H1 (cell line): ENCODE data around the gene RNF144A. TPM values are rescaled to one million over a fixed set of nuclear protein-coding genes. Genes with fewer than 3 reads are reported as not detected.

Experiments
- CTCF ChIA-PET: fragments of 300-600 bp; sonication (Branson Sonifier 250); formaldehyde crosslinking; loops from one replicate; lab custom pipeline; 2021; ENCODE audit not compliant: partially characterized antibody; lab: Charles Lee
- POLR2A ChIA-PET: fragments of 300-600 bp; sonication (Branson Sonifier 250); formaldehyde crosslinking; loops from one replicate; lab custom pipeline; 2021; ENCODE audit warnings: inconsistent platforms; ENCODE audit not compliant: partially characterized antibody; lab: Charles Lee
- DNase-seq, 2 experiments: peaks; one replicate each; pipeline versions ENCODE4 v3.0.0 to v3.0.0-alpha.2; 2010 to 2022; ENCODE audit warnings: low spot score in 2 of 2, low read depth in 1 of 2, mixed read lengths in 1 of 2
- FAIRE-seq: peaks from 2 replicates; lab custom pipeline; 2011; peaks lifted over from hg19 to GRCh38; lab: Jason Lieb, UNC
- H2AFZ ChIP-seq: 2 replicates; pipeline ENCODE4 v1.8.1; 2012; ENCODE audit warnings: low read length, inconsistent platforms
- H2AK5ac ChIP-seq: 2 replicates; pipeline ENCODE4 v1.6.1; 2013; ENCODE audit warnings: low read depth, low read length
- H2BK120ac ChIP-seq: replicated peaks from 2 replicates; pipeline ENCODE3; 2013; ENCODE audit warnings: low read depth, low read length, inconsistent platforms
- H2BK12ac ChIP-seq: 2 replicates; pipeline ENCODE4 v1.6.1; 2013; ENCODE audit warnings: low read depth, low read length
- H2BK15ac ChIP-seq: 2 replicates; pipeline ENCODE4 v1.6.1; 2013; ENCODE audit warnings: low read length
- H2BK20ac ChIP-seq: 2 replicates; pipeline ENCODE4 v1.6.1; 2013; ENCODE audit warnings: low read length
- H2BK5ac ChIP-seq: 2 replicates; pipeline ENCODE4 v1.6.1; 2013; ENCODE audit warnings: low read depth, low read length
- H3K14ac ChIP-seq: 2 replicates; pipeline ENCODE4 v1.6.1; 2013; ENCODE audit warnings: inconsistent platforms; ENCODE audit not compliant: insufficient read length
- H3K18ac ChIP-seq: 2 replicates; pipeline ENCODE4 v1.6.1; 2013; ENCODE audit warnings: low read length; ENCODE audit errors: extremely low read depth
- H3K23ac ChIP-seq: 2 replicates; pipeline ENCODE4 v1.6.1; 2013; ENCODE audit warnings: inconsistent platforms; ENCODE audit not compliant: insufficient read length
- H3K23me2 ChIP-seq: 2 replicates; pipeline ENCODE4 v1.6.1; 2013; ENCODE audit warnings: low read depth, low read length
- H3K27ac ChIP-seq: 2 replicates; pipeline ENCODE4 v1.6.1; 2011; ENCODE audit warnings: low read depth, low read length, inconsistent platforms
- H3K27me3 ChIP-seq, 4 experiments: replicated peaks in 1 of 4; 1 replicate in 1 of 4; 2 replicates in 3 of 4; pipeline versions ENCODE4 v1.6.1 to v1.8.1; 2011 to 2013; ENCODE audit warnings: low read length in 3 of 4, mild to moderate bottlenecking in 3 of 4, inconsistent platforms in 2 of 4, mixed read lengths in 2 of 4, moderate library complexity in 1 of 4; ENCODE audit not compliant: control insufficient read depth in 3 of 4, insufficient read depth in 3 of 4; ENCODE audit errors: extremely low read depth in 1 of 4
- H3K36me3 ChIP-seq, 4 experiments: 2 replicates each; pipeline versions ENCODE4 v1.6.1 to v1.8.1; 2011 to 2013; ENCODE audit warnings: mild to moderate bottlenecking in 4 of 4, low read length in 3 of 4, moderate library complexity in 2 of 4, control low read depth in 1 of 4, inconsistent platforms in 1 of 4; ENCODE audit not compliant: insufficient read depth in 4 of 4, control insufficient read depth in 2 of 4
- H3K4ac ChIP-seq: replicated peaks from 2 replicates; pipeline ENCODE3; 2013; ENCODE audit warnings: low read length, low read depth, mixed read lengths, inconsistent platforms; ENCODE audit not compliant: insufficient read length
- H3K4me1 ChIP-seq, 4 experiments: replicated peaks in 1 of 4; 1 replicate in 1 of 4; 2 replicates in 3 of 4; pipeline versions ENCODE4 v1.6.1 to v1.8.1; 2011 to 2013; ENCODE audit warnings: low read length in 3 of 4, inconsistent platforms in 2 of 4, mixed read lengths in 1 of 4; ENCODE audit not compliant: insufficient read depth in 4 of 4, control insufficient read depth in 3 of 4
- H3K4me2 ChIP-seq, 2 experiments: 2 replicates each; pipeline versions ENCODE4 v1.6.1 to v1.8.1; 2011 to 2013; ENCODE audit warnings: low read depth in 2 of 2, low read length in 2 of 2, control low read depth in 1 of 2, inconsistent platforms in 1 of 2, mild to moderate bottlenecking in 1 of 2; ENCODE audit not compliant: insufficient read depth in 1 of 2
- H3K4me3 ChIP-seq, 4 experiments: fragments of 200-600, 300-600 bp in 1 of 4; sonication (generic), shearing (Covaris generic), sonication (Bioruptor Twin) in 1 of 4; 2 replicates each; pipeline versions ENCODE4 v1.5.1 to v1.8.1; 2011 to 2016; ENCODE audit warnings: low read length in 4 of 4, low read depth in 3 of 4, control low read depth in 2 of 4, inconsistent platforms in 2 of 4, mild to moderate bottlenecking in 2 of 4, mixed read lengths in 1 of 4, moderate library complexity in 1 of 4; ENCODE audit not compliant: insufficient read depth in 2 of 4; ENCODE audit errors: extremely low read depth in 1 of 4
- H3K56ac ChIP-seq: replicated peaks from 2 replicates; pipeline ENCODE3; 2013; ENCODE audit warnings: low read depth, mild to moderate bottlenecking, mixed read lengths, low read length, inconsistent platforms; ENCODE audit not compliant: insufficient read length
- H3K79me1 ChIP-seq: 2 replicates; pipeline ENCODE4 v1.6.1; 2013; ENCODE audit warnings: low read depth, low read length, control low read depth
- H3K79me2 ChIP-seq, 2 experiments: 2 replicates each; pipeline versions ENCODE4 v1.6.1 to v1.8.1; 2012 to 2013; ENCODE audit warnings: low read length in 2 of 2, mild to moderate bottlenecking in 2 of 2, inconsistent platforms in 1 of 2; ENCODE audit not compliant: insufficient read depth in 2 of 2, control insufficient read depth in 1 of 2
- H3K9ac ChIP-seq, 4 experiments: replicated peaks in 1 of 4; 1 replicate in 1 of 4; 2 replicates in 3 of 4; pipeline versions ENCODE4 v1.6.1 to v1.8.1; 2011 to 2013; ENCODE audit warnings: low read depth in 3 of 4, low read length in 3 of 4, control low read depth in 2 of 4, mild to moderate bottlenecking in 2 of 4, moderate library complexity in 2 of 4, inconsistent platforms in 1 of 4; ENCODE audit errors: extremely low read depth in 1 of 4
- H3K9me3 ChIP-seq, 2 experiments: 2 replicates each; pipeline versions ENCODE4 v1.6.1 to v1.8.1; 2012 to 2013; ENCODE audit warnings: mild to moderate bottlenecking in 2 of 2, moderate library complexity in 2 of 2, control low read depth in 1 of 2, inconsistent platforms in 1 of 2, low read depth in 1 of 2, low read length in 1 of 2, mixed read lengths in 1 of 2; ENCODE audit not compliant: insufficient read depth in 2 of 2
- H4K20me1 ChIP-seq, 2 experiments: replicated peaks in 1 of 2; 2 replicates each; pipeline versions ENCODE3 to v1.8.1; 2011 to 2013; ENCODE audit warnings: inconsistent platforms in 2 of 2, low read length in 2 of 2, mild to moderate bottlenecking in 1 of 2; ENCODE audit not compliant: insufficient read depth in 2 of 2, control insufficient read depth in 1 of 2
- H4K5ac ChIP-seq: 2 replicates; pipeline ENCODE4 v1.6.1; 2013; ENCODE audit warnings: low read length, low read depth, mixed read lengths, inconsistent platforms; ENCODE audit not compliant: insufficient read length
- H4K8ac ChIP-seq: 2 replicates; pipeline ENCODE4 v1.8.0; 2013; ENCODE audit warnings: mild to moderate bottlenecking, moderate library complexity, low read length, inconsistent platforms; ENCODE audit not compliant: insufficient read depth; ENCODE audit errors: extremely low read depth
- H4K91ac ChIP-seq: replicated peaks from 2 replicates; pipeline ENCODE3; 2013; ENCODE audit warnings: low read length, mixed read lengths, inconsistent platforms; ENCODE audit not compliant: insufficient read length
- BACH1 ChIP-seq: IDR thresholded peaks from 2 replicates; pipeline ENCODE4 v1.6.1; 2012; ENCODE audit warnings: low read length, improper control_type of control experiment
- BCL11A ChIP-seq, 2 experiments: IDR thresholded peaks; one replicate each; pipeline ENCODE4 v1.6.1; 2011; ENCODE audit warnings: low read depth in 2 of 2, low read length in 2 of 2, mild to moderate bottlenecking in 2 of 2
- CBX8 ChIP-seq: fragments of 300-800, 300-1000 bp; sonication (generic); IDR thresholded peaks from 2 replicates; pipeline ENCODE4 v1.7.1; 2016; ENCODE audit warnings: low read depth, low read length, borderline replicate concordance
- CEBPB ChIP-seq: IDR thresholded peaks from 2 replicates; pipeline ENCODE4 v1.6.1; 2012; ENCODE audit warnings: low read depth, low read length
- CHD2 ChIP-seq: IDR thresholded peaks from 2 replicates; pipeline ENCODE4 v1.6.1; 2012; ENCODE audit warnings: low read length, improper control_type of control experiment
- FOSL1 ChIP-seq: IDR thresholded peaks from 2 replicates; pipeline ENCODE4 v1.6.1; 2011; ENCODE audit warnings: mild to moderate bottlenecking, low read depth, low read length, moderate library complexity; ENCODE audit not compliant: insufficient read depth
- MAFK ChIP-seq: IDR thresholded peaks from 2 replicates; pipeline ENCODE4 v1.6.1; 2012; ENCODE audit warnings: low read depth, mild to moderate bottlenecking, improper control_type of control experiment, low read length
- PHF8 ChIP-seq: fragments of 200-600 bp; sonication (generic); conservative IDR thresholded peaks from 2 replicates; pipeline ENCODE4 v1.7.1; 2012; ENCODE audit warnings: low read depth, mild to moderate bottlenecking, inconsistent platforms, low read length, moderate library complexity
- RAD21 ChIP-seq, 2 experiments: IDR thresholded peaks in 1 of 2; conservative IDR thresholded peaks in 1 of 2; 2 replicates each; pipeline ENCODE4 v1.6.1; 2011; ENCODE audit warnings: low read depth in 2 of 2, low read length in 2 of 2, improper control_type of control experiment in 1 of 2, inconsistent platforms in 1 of 2, mild to moderate bottlenecking in 1 of 2, moderate library complexity in 1 of 2
- RFX5 ChIP-seq: IDR thresholded peaks from 2 replicates; pipeline ENCODE4 v1.6.1; 2011; ENCODE audit warnings: low read depth, low read length, improper control_type of control experiment, borderline replicate concordance
- SIRT6 ChIP-seq: IDR thresholded peaks from one replicate; pipeline ENCODE4 v1.7.1; 2012; ENCODE audit warnings: low read length, inconsistent platforms
- SP2 ChIP-seq: IDR thresholded peaks from 2 replicates; pipeline ENCODE4 v1.6.1; 2012; ENCODE audit warnings: mild to moderate bottlenecking, low read length, inconsistent platforms
- WGBS, 2 experiments: shearing (Covaris generic) in 1 of 2; methylation state at CpG; one replicate each; pipeline versions ENCODE4 v1.1.6 to v1.1.7; 2013 to 2015; ENCODE audit warnings: low lambda C conversion rate in 2 of 2, mixed read lengths in 2 of 2, inconsistent platforms in 1 of 2, low coverage in 1 of 2, missing lambda C conversion rate in 1 of 2; ENCODE audit not compliant: insufficient replicate concordance in 2 of 2, insufficient coverage in 1 of 2, insufficient read length in 1 of 2; ENCODE audit errors: extremely low coverage in 1 of 2, missing lambda C conversion rate in 1 of 2; 5-methylcytosine and 5-hydroxymethylcytosine counted together
- polyA plus RNA-seq, 7 experiments: library from polyadenylated mRNA; depleted of rRNA in 3 of 7; stranded (reverse) in 5 of 7; unstranded in 2 of 7; fragments of >200 nt in 5 of 7; fragments of 200-250 nt in 2 of 7; gene quantifications; 1 replicate in 5 of 7; 2 replicates in 1 of 7; 4 replicates in 1 of 7; pipeline versions ENCODE4 v1.2.1 to v1.2.3, GENCODE V29; 2011 to 2013; ENCODE audit warnings: missing spikeins in 2 of 7, mixed read lengths in 2 of 7
- total RNA-seq: library from RNA; stranded (reverse); fragmentation: NEBNext Ultra II Directional; extraction: Animal tissue kit (Norgen Biotek cat#: 25700); gene quantifications from 2 replicates; pipeline ENCODE4 v1.2.1, GENCODE V29; 2021
- TF ChIP-seq, protein P1 (sequence below): IDR thresholded peaks from 2 replicates; pipeline ENCODE4 v1.6.1; 2012; ENCODE audit warnings: inconsistent platforms

The RNF144A gene
- total and polyA plus RNA-seq, 2 of the 8 experiments (the other 6 are each of a cell fraction or from before 2014, with no cell fraction given): 14.0 to 15.0 TPM

DNA sequence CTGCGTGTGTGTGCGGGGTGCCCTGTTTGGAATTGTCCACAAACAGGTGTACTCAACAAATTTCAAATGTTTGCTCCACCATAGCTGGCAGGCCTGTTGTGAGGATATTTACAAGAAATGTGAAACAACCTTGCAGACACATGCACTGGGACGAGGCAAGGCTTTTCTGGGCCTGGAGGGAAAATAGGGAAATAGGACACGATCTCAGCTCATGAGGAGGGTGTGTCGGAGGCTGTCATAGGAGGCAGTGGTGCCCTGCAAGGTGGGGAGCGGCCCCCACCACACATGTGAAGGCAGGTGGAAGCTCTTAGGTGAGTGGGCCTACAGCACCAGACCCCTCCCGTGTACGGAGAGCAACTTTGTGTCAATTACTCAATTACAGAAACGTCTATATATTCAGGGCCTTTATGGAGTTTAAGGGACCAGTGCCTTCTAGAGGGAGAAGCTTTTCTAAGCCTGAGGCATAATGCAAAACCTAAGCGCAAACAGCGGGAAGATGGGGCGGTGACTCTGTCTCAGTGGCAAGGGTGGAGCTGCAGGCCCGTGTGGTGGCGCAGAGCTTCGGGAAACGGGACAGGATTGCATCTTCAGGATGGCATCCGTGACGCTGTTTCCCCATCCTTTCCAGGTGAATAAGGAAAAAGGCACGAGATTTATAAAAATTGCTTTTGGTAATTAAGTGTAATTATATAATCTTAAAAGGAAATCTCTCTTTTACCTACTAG lies 48.0 kb downstream of the RNF144A start:
- H4K20me1 ChIP-seq: peaks cover 0 to 1% of the 10 kb centered on the region in 2 experiments
- no peak overlapping the region for H2BK12ac ChIP-seq
- WGBS, 2 experiments: 94% methylated on average over 19 of the region's 19 CpGs; no CpG with 5 or more reads in 1 of the 2 experiments
- no peaks in the 10 kb centered on the region for H3K27me3 ChIP-seq
- POLR2A ChIA-PET: no interaction called here
- H2BK20ac ChIP-seq: no peak overlapping the region
- H3K56ac ChIP-seq: no peak overlapping the region
- no peak overlapping the region for H2AFZ ChIP-seq
- no peak overlapping the region for H3K4me3 ChIP-seq
- no peak overlapping the region for H4K8ac ChIP-seq
- no peaks in the 10 kb centered on the region for H3K23me2 ChIP-seq
- H4K91ac ChIP-seq: no peak overlapping the region
- H3K27ac ChIP-seq: no peak overlapping the region
- no peak overlapping the region for H3K14ac ChIP-seq
- no peaks in the 10 kb centered on the region for H3K79me2 ChIP-seq
- H4K5ac ChIP-seq: no peak overlapping the region
- H2BK120ac ChIP-seq: no peak overlapping the region
- no peak overlapping the region for H3K4me2 ChIP-seq
- CTCF ChIA-PET: interaction anchor here (0.9 to 3.4 kb wide), 5 partner anchors 10 to 99 kb away, joined by 3 to 8 read pairs (median 3); partner anchors contain the start of genes CMPK2 and RNF144A
- no peak overlapping the region for H2BK15ac ChIP-seq
- no peak for FAIRE-seq
- DNase-seq: no peak
- H3K18ac ChIP-seq: no peak overlapping the region
- no peaks in the 10 kb centered on the region for H3K9me3 ChIP-seq
- no peak overlapping the region for H3K4ac ChIP-seq
- no peak overlapping the region for H3K23ac ChIP-seq
- no peak overlapping the region for H3K9ac ChIP-seq
- no peak overlapping the region for H2AK5ac ChIP-seq
- H3K79me1 ChIP-seq: no peaks in the 10 kb centered on the region
- H2BK5ac ChIP-seq: no peak overlapping the region
- no peaks in the 10 kb centered on the region for H3K36me3 ChIP-seq
- no peaks in the 10 kb centered on the region; a peak in 1 of 7 replicates for H3K4me1 ChIP-seq
- no peak for TF ChIP-seq SP2
- TF ChIP-seq PHF8: no peak
- TF ChIP-seq, protein P1, sequence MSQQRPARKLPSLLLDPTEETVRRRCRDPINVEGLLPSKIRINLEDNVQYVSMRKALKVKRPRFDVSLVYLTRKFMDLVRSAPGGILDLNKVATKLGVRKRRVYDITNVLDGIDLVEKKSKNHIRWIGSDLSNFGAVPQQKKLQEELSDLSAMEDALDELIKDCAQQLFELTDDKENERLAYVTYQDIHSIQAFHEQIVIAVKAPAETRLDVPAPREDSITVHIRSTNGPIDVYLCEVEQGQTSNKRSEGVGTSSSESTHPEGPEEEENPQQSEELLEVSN: no peak
- no peak for TF ChIP-seq BCL11A (IDR thresholded peaks at IDR 0.05; ENCODE audit: low read depth in 2 of 2, low read length in 2 of 2)
- no peak for TF ChIP-seq CEBPB
- TF ChIP-seq RFX5: no peak
- TF ChIP-seq CHD2: no peak
- no peak for TF ChIP-seq MAFK
- no peak for TF ChIP-seq CBX8
- no peak for TF ChIP-seq SIRT6
- TF ChIP-seq FOSL1: no peak
- no peak for TF ChIP-seq RAD21 (IDR thresholded peaks at IDR 0.05 in 1 of 2, conservative IDR thresholded peaks at IDR 0.05 in 1 of 2; ENCODE audit: low read depth in 2 of 2, low read length in 2 of 2)
- TF ChIP-seq BACH1: no peak
